Chondrocyte (in vitro differentiated cells): ENCODE measurements around the gene SLC17A4. TPM values are rescaled to one million over a fixed set of nuclear protein-coding genes. Genes with fewer than 3 reads are reported as not detected.
"Not testable (repeated sequence)": the region's sequence is repeated elsewhere in the genome, so short reads cannot be mapped to it uniquely, and the experiment has no call there.

ENCODE experiments used
- DNase-seq: peaks from one replicate; pipeline ENCODE4 v3.0.0; 2021; ENCODE audit warnings: mixed read lengths, low spot score
- H3K27ac Mint-ChIP-seq: one replicate; pipeline ENCODE4 v1.8.0; 2021; ENCODE audit warnings: mild to moderate bottlenecking, moderate library complexity, mixed read lengths; ENCODE audit not compliant: unreplicated experiment
- H3K27me3 Mint-ChIP-seq: 2 replicates; pipeline ENCODE4 v1.8.0; 2021; ENCODE audit warnings: low read depth, mixed read lengths
- H3K36me3 Mint-ChIP-seq: 2 replicates; pipeline ENCODE4 v1.8.0; 2021; ENCODE audit warnings: low read depth, mixed read lengths
- H3K4me1 Mint-ChIP-seq: 2 replicates; pipeline ENCODE4 v1.8.0; 2021; ENCODE audit warnings: low read depth, mild to moderate bottlenecking, mixed read lengths
- H3K4me3 Mint-ChIP-seq: one replicate; pipeline ENCODE4 v1.8.0; 2021; ENCODE audit warnings: mild to moderate bottlenecking, moderate library complexity, mixed read lengths; ENCODE audit not compliant: unreplicated experiment
- H3K9me3 Mint-ChIP-seq: 2 replicates; pipeline ENCODE4 v1.8.0; 2021; ENCODE audit warnings: low read depth, mixed read lengths
- total RNA-seq: library from RNA; stranded (reverse); gene quantifications from 3 replicates; pipeline ENCODE4 v1.2.1, GENCODE V29; 2021
- TF ChIP-seq, protein P1 (sequence below): fragments of 200-600 bp; sonication (generic); IDR thresholded peaks from 2 replicates; pipeline ENCODE4 v1.5.0; 2021; ENCODE audit warnings: antibody characterized with exemption, mild to moderate bottlenecking, moderate library complexity

Gene SLC17A4
- total RNA-seq, 1 donor from 2014 or later, result not detected

DNA sequence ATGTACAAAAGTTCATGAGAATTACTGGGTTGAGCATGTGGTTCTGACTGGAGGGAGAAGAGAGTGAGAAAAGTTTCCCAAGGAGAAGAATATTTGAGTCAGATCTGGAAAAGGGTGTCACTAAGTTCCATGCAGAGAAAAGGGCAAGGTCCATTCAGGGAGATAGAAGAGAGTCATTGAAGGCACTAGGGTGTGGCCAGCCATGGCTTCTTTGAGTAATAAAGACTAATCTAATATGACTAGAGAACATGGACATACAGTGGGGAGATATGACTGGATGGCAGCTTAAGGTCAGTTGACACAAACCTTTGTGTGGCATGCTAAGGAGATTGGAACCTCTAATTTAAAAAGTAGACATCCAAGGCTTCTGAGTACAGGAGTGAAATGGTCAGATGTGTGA lies 10.7 kb upstream of the SLC17A4 start:
- Mint-ChIP-seq H3K4me3 (no peak overlapping the region), H3K27ac (no peak overlapping the region), H3K27me3 (peaks cover 6% of the 10 kb centered on the region), H3K4me1 (no peaks in the 10 kb centered on the region), H3K36me3 (no peaks in the 10 kb centered on the region), H3K9me3 (peaks cover 5% of the 10 kb centered on the region)
- TF ChIP-seq, protein P1, sequence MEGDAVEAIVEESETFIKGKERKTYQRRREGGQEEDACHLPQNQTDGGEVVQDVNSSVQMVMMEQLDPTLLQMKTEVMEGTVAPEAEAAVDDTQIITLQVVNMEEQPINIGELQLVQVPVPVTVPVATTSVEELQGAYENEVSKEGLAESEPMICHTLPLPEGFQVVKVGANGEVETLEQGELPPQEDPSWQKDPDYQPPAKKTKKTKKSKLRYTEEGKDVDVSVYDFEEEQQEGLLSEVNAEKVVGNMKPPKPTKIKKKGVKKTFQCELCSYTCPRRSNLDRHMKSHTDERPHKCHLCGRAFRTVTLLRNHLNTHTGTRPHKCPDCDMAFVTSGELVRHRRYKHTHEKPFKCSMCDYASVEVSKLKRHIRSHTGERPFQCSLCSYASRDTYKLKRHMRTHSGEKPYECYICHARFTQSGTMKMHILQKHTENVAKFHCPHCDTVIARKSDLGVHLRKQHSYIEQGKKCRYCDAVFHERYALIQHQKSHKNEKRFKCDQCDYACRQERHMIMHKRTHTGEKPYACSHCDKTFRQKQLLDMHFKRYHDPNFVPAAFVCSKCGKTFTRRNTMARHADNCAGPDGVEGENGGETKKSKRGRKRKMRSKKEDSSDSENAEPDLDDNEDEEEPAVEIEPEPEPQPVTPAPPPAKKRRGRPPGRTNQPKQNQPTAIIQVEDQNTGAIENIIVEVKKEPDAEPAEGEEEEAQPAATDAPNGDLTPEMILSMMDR, result no peak
- DNase-seq, result no peak

DNA sequence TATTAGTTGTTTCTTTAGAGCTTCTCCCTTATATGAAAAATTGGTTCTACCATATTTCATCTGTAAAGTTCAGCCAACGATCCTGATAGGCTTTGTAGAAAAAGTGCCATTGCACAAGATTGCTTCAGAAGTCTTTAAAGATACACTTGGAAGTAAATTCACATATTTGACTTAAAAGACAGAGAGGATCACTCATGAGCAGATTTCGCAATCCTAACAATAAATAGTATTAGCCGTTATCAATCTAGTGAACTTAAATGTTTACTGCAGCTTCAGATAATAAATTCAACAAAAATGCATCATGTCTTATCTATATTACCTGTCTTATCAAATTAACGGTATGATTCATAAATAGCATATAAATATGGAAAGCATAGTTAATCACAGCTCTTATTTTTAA lies 8.7 kb upstream of the SLC17A4 start:
- Mint-ChIP-seq H3K27me3 (peaks cover 6% of the 10 kb centered on the region), H3K4me1 (no peaks in the 10 kb centered on the region), H3K36me3 (no peaks in the 10 kb centered on the region), H3K4me3 (no peak overlapping the region), H3K9me3 (peaks cover 5% of the 10 kb centered on the region), H3K27ac (no peak overlapping the region)
- TF ChIP-seq, protein P1, result no peak
- no peak for DNase-seq

DNA sequence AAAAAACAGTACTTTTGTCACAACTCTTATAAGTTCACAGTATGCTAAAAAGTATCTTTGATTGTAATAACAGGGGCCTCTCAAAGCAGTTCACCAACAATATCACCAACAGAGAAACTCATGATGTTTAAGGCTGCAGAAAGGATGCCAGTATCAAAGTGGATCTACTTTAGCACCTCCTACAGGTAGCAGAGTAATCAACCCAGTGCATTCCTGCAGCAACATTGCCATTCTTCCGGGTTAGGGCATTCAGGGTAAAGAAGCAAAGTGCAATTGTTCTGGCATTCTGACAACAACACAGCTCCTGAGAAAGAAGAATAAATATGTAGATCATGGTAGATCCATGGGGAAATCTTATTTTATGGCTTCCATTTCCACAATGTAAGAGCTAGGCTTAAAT lies 7.6 kb upstream of the SLC17A4 start:
- no peaks in the 10 kb centered on the region for H3K4me1 Mint-ChIP-seq
- no peak for DNase-seq
- H3K27me3 Mint-ChIP-seq, result peaks cover 6% of the 10 kb centered on the region
- H3K9me3 Mint-ChIP-seq, result peaks cover 5% of the 10 kb centered on the region
- H3K36me3 Mint-ChIP-seq, result no peaks in the 10 kb centered on the region
- H3K4me3 Mint-ChIP-seq, result no peak overlapping the region
- no peak overlapping the region for H3K27ac Mint-ChIP-seq
- TF ChIP-seq, protein P1, result no peak

DNA sequence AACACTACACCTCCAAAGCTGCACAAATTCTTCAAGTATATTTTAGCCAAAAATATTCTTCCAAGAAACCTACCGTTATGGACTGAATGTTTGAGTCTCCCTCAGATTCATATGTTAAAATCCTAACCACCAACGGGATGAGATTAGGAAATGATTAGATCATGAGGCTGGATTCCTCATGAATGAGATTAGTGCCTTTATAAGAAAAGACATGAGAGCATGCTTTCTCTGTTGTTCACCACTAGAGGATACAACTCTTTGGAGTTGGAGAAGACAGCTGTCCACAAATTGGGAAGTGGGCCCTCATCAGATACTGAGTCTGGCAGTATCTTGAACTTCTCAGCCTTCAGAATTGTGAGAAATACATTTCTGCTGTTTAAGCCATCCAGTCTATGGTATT lies 7.1 kb upstream of the SLC17A4 start:
- H3K27me3 Mint-ChIP-seq, result peaks cover 6% of the 10 kb centered on the region
- DNase-seq, result no peak
- H3K4me3 Mint-ChIP-seq, result no peak overlapping the region
- TF ChIP-seq, protein P1, result no peak
- H3K4me1 Mint-ChIP-seq, result no peaks in the 10 kb centered on the region
- H3K27ac Mint-ChIP-seq, result no peak overlapping the region
- peaks cover 5% of the 10 kb centered on the region for H3K9me3 Mint-ChIP-seq
- no peaks in the 10 kb centered on the region for H3K36me3 Mint-ChIP-seq

DNA sequence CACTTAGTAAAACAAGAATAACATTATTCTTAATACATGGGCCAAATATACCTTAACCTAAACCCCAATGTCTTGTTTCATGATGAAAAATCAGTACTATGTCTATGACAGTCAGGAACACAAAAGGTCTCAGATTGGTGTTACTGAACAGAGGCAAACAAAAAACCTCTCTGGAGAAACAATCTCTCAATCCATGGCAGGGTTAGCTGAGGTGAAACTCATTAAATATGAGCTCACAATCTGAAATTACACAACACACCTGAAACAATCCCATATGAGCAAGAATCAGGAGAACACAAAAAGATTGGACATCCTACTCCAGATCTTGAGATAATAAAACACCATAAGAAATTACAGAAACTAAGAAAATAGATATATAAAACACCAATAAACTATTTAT lies 6.5 kb upstream of the SLC17A4 start:
- no peak for DNase-seq
- Mint-ChIP-seq H3K36me3 (no peaks in the 10 kb centered on the region), H3K4me1 (no peaks in the 10 kb centered on the region), H3K4me3 (no peak overlapping the region), H3K9me3 (peaks cover 5% of the 10 kb centered on the region), H3K27me3 (peaks cover 6% of the 10 kb centered on the region), H3K27ac (no peak overlapping the region)
- TF ChIP-seq, protein P1, result no peak

DNA sequence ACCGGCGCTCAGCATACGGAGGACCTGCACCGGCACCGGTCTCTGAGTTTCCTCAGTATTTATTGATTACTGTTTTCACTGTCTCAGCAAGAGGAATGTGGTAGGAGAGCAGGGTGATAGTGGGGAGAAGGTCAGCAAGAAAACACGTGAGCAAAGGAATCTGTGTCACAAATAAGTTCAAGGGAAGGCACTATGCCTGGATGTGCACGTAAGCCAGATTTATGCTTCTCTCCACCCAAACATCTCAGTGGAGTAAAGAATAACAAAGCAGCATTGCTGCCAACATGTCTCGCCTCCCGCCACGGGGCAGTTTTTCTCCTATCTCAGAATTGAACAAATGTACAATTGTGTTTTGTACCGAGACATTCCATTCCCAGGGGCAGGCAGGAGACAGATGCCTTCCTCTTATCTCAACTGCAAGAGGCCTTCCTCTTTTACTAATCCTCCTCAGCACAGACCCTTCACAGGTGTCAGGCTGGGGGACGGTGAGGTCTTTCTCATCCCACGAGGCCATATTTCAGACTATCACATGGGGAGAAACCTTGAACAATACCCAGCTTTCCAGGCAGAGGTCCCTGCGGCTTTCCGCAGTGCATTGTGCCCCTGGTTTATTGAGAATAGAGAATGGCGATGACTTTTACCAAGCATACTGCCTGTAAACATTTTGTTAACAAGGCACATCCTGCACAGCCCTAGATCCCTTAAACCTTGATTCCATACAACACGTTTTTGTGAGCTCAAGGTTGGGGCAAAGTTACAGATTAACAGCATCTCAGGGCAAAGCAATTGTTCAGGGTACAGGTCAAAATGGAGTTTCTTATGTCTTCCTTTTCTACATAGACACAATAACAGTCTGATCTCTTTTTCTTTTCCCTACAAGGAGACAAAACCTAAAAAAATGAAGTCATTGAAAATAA lies 5.7 kb upstream of the SLC17A4 start:
- not testable (repeated sequence) for H3K36me3 Mint-ChIP-seq, H3K27ac Mint-ChIP-seq, H3K4me3 Mint-ChIP-seq

More for the DNA sequence above, 5.7 kb upstream of the SLC17A4 start:
- H3K4me1 Mint-ChIP-seq, DNase-seq, H3K9me3 Mint-ChIP-seq, H3K27me3 Mint-ChIP-seq: not testable (repeated sequence)
